HG02840 (cell line): ENCODE measurements around the gene PAM.
A peak's percentile ranks its signal among the peaks of the same experiment; 100 is the strongest.

Source experiments
- ATAC-seq: cut with Tn5 transposase; IDR thresholded peaks from one replicate; pipeline ENCODE4 v1.9.1; 2021; ENCODE audit warnings: mild to moderate bottlenecking, moderate library complexity, moderate number of reproducible peaks; ENCODE audit not compliant: unreplicated experiment, low FRiP score

PAM gene

GRCh38 chr5:102853680-102854079 lies 98.6 kb downstream of the PAM start:
- no peak for ATAC-seq

GRCh38 chr5:102855681-102856388 lies 100.7 kb downstream of the PAM start:
- ATAC-seq = no peak

GRCh38 chr5:102856389-102856777 lies 101.3 kb downstream of the PAM start:
- ATAC-seq = no peak

- no peak for ATAC-seq
Observed at GRCh38 chr5:102857076-102857818, 102.1 kb downstream of the PAM start.

- ATAC-seq = no peak
Observed at GRCh38 chr5:102858221-102858620, 103.1 kb downstream of the PAM start.

GRCh38 chr5:102858808-102859207 lies 103.7 kb downstream of the PAM start:
- no peak for ATAC-seq

GRCh38 chr5:102860035-102860434 lies 104.9 kb downstream of the PAM start:
- ATAC-seq = no peak

GRCh38 chr5:102863058-102863457 lies 108.0 kb downstream of the PAM start:
- ATAC-seq = no peak

GRCh38 chr5:102863764-102864560 lies 108.9 kb downstream of the PAM start:
- no peak for ATAC-seq

- no peak for ATAC-seq
Observed at GRCh38 chr5:102865171-102865509, 110.0 kb downstream of the PAM start.

- ATAC-seq = peak; percentile 83
Observed at GRCh38 chr5:102865510-102866236, 110.6 kb downstream of the PAM start.

- ATAC-seq = peak; percentile 10
Observed at GRCh38 chr5:102866237-102866600, 111.1 kb downstream of the PAM start.

- no peak for ATAC-seq
Observed at GRCh38 chr5:102867992-102868662, 113.0 kb downstream of the PAM start.

GRCh38 chr5:102869230-102869629 lies 114.1 kb downstream of the PAM start:
- ATAC-seq = no peak

- no peak for ATAC-seq
Observed at GRCh38 chr5:102873379-102873932, 118.4 kb downstream of the PAM start.

GRCh38 chr5:102874054-102874453 lies 118.9 kb downstream of the PAM start:
- ATAC-seq = no peak

- no peak for ATAC-seq
Observed at GRCh38 chr5:102875721-102876123, 120.6 kb downstream of the PAM start.

- no peak for ATAC-seq
Observed at GRCh38 chr5:102876610-102877009, 121.5 kb downstream of the PAM start.

- ATAC-seq = no peak
Observed at GRCh38 chr5:102879741-102880140, 124.6 kb downstream of the PAM start.

GRCh38 chr5:102886586-102886985 lies 131.5 kb downstream of the PAM start:
- ATAC-seq = no peak
